AG04449 (cell line): Measurements from ENCODE around the gene MECP2.

Source experiments
- CTCF ChIA-PET: fragments of 350-600 bp; formaldehyde crosslinking; extraction: SDS; loops from one replicate; lab custom pipeline; 2021; ENCODE audit warnings: antibody characterized with exemption; lab: Yijun Ruan, JAX
- POLR2A ChIA-PET: fragments of 400-600, 350-600 bp; formaldehyde crosslinking; extraction: SDS; loops from one replicate; lab custom pipeline; 2020; ENCODE audit warnings: antibody characterized with exemption, inconsistent platforms; lab: Yijun Ruan, JAX
- DNase-seq: peaks from one replicate; pipeline ENCODE4 v3.0.0-alpha.2; 2010; ENCODE audit warnings: low read depth, low spot score
- H3K4me3 ChIP-seq: 2 replicates; pipeline ENCODE4 v1.5.1; 2011; ENCODE audit warnings: low read depth, mild to moderate bottlenecking, control low read depth, low read length
- CTCF ChIP-seq: IDR thresholded peaks from one replicate; pipeline ENCODE4 v1.5.1; 2011; ENCODE audit warnings: mild to moderate bottlenecking, moderate library complexity, low read length, control low read depth, inconsistent platforms; ENCODE audit not compliant: insufficient read depth; ENCODE audit errors: missing control alignments

MECP2 gene

GRCh38 chrX:154090731-154091130 is 6.8 kb downstream of the MECP2 start:
- ChIA-PET POLR2A (no interaction called here), CTCF (interaction anchor here (0.7 to 1.0 kb wide), 2 partner anchors 144 to 551 kb away, joined by 3 read pairs; no protein-coding TSS in a partner anchor)
- H3K4me3 ChIP-seq = no peak overlapping the region
- TF ChIP-seq CTCF = no peak
- no peak for DNase-seq

- no peak overlapping the region for H3K4me3 ChIP-seq
- ChIA-PET POLR2A (no interaction called here), CTCF (interaction anchor here (1.5 kb wide), 1 partner anchor 9 kb away, joined by 4 read pairs; no protein-coding TSS in a partner anchor)
- TF ChIP-seq CTCF = no peak
- no peak for DNase-seq
These were observed 12.8 kb downstream of the MECP2 start for GRCh38 chrX:154084449-154085300.

- POLR2A ChIA-PET = interaction anchor here (0.7 kb wide), 1 partner anchor 14 kb away, joined by 4 read pairs; no protein-coding TSS in a partner anchor
- CTCF ChIA-PET = no interaction called here
- no peak for DNase-seq
- H3K4me3 ChIP-seq = no peak overlapping the region
- no peak for TF ChIP-seq CTCF
These were observed 14.4 kb downstream of the MECP2 start for GRCh38 chrX:154083126-154083517.

GRCh38 chrX:154082396-154083125 is 15.0 kb downstream of the MECP2 start:
- peak; percentile 14 for DNase-seq
- CTCF ChIA-PET = no interaction called here
- no peak for TF ChIP-seq CTCF
- POLR2A ChIA-PET = interaction anchor here (0.7 kb wide), 1 partner anchor 14 kb away, joined by 4 read pairs; no protein-coding TSS in a partner anchor
- no peak overlapping the region for H3K4me3 ChIP-seq

GRCh38 chrX:154077101-154077500 is 20.4 kb downstream of the MECP2 start:
- POLR2A ChIA-PET = no interaction called here
- no peak for TF ChIP-seq CTCF
- no peak overlapping the region for H3K4me3 ChIP-seq

GRCh38 chrX:154074199-154074598 is 23.3 kb downstream of the MECP2 start:
- ChIA-PET POLR2A (no interaction called here), CTCF (interaction anchor here (0.7 kb wide), 1 partner anchor 14 kb away, joined by 3 read pairs; no protein-coding TSS in a partner anchor)
- H3K4me3 ChIP-seq = no peak overlapping the region
- DNase-seq = peak; percentile 19
- TF ChIP-seq CTCF = no peak

More at GRCh38 chrX:154077101-154077500, 20.4 kb downstream of the MECP2 start:
- CTCF ChIA-PET = no interaction called here
- no peak for DNase-seq
